Lower lobe of right lung (tissue), 2 donors: ENCODE results near the gene PYROXD2. TPM values are rescaled to one million over a fixed set of nuclear protein-coding genes. Genes with fewer than 3 reads are reported as not detected.

Experiments
- ATAC-seq, 2 donors: fragments of 200-7000 bp; cut with Tn5 transposase; one replicate each; pipeline ENCODE4 v1.9.1; 2020 to 2022; ENCODE audit warnings: mild to moderate bottlenecking in 2 of 2, moderate library complexity in 2 of 2
- DNase-seq: peaks from one replicate; pipeline ENCODE4 v3.0.0-alpha.2; 2020
- H3K27ac ChIP-seq: fragments of 200-600 bp; one replicate; pipeline ENCODE4 v1.8.0; 2022
- H3K27me3 ChIP-seq: fragments of 200-600 bp; one replicate; pipeline ENCODE4 v1.8.0; 2022; ENCODE audit warnings: low read depth
- H3K36me3 ChIP-seq: fragments of 200-600 bp; one replicate; pipeline ENCODE4 v1.8.0; 2022; ENCODE audit warnings: mild to moderate bottlenecking
- H3K4me1 ChIP-seq: fragments of 200-600 bp; one replicate; pipeline ENCODE4 v1.8.0; 2022
- H3K4me3 ChIP-seq: fragments of 200-600 bp; one replicate; pipeline ENCODE4 v1.8.0; 2022; ENCODE audit warnings: mild to moderate bottlenecking
- H3K9me3 ChIP-seq: fragments of 200-600 bp; one replicate; pipeline ENCODE4 v1.8.0; 2022
- CTCF ChIP-seq: fragments of 200-600 bp; IDR thresholded peaks from one replicate; pipeline ENCODE4 v1.8.0; 2022; ENCODE audit warnings: antibody characterized with exemption, mild to moderate bottlenecking
- intact Hi-C: fragments of 100-400 bp; cut with DNase I; formaldehyde crosslinking; loops from one replicate; pipeline ENCODE4 v1.11.0; 2022
- total RNA-seq: library from RNA; stranded (reverse); fragmentation: NEBNext Ultra II Directional; extraction: Animal tissue kit (Norgen Biotek cat#: 25700); gene quantifications from one replicate; pipeline ENCODE4 v1.2.1, GENCODE V29; 2021
- donor health status: DM: no; HTN: yes; CAD: no; lungs with severe emphysema.

The PYROXD2 gene
- total RNA-seq, 1 donor from 2014 or later, result 17.8 TPM

GRCh38 chr10:98450618-98451017 is 35.6 kb upstream of the PYROXD2 start:
- no peak for TF ChIP-seq CTCF
- no peaks in the 10 kb centered on the region for H3K9me3 ChIP-seq
- no peak overlapping the region for H3K27ac ChIP-seq
- intact Hi-C loops, result no loop called here
- H3K36me3 ChIP-seq, result no peaks in the 10 kb centered on the region
- H3K27me3 ChIP-seq, result no peaks in the 10 kb centered on the region
- H3K4me3 ChIP-seq, result no peak overlapping the region
- no peak for ATAC-seq
- DNase-seq, result no peak
- H3K4me1 ChIP-seq, result peaks cover 6% of the 10 kb centered on the region

- H3K36me3 ChIP-seq, result peaks cover 6% of the 10 kb centered on the region
- DNase-seq (no peak), ATAC-seq (no peak)
- no peak for TF ChIP-seq CTCF
- H3K27ac ChIP-seq, result no peak overlapping the region
- no peaks in the 10 kb centered on the region for H3K27me3 ChIP-seq
- intact Hi-C loops, result no loop called here
- peaks cover 19% of the 10 kb centered on the region for H3K4me1 ChIP-seq
- no peak overlapping the region for H3K4me3 ChIP-seq
- no peaks in the 10 kb centered on the region for H3K9me3 ChIP-seq
These were observed 34.3 kb upstream of the PYROXD2 start for GRCh38 chr10:98449287-98449686.

- TF ChIP-seq CTCF, result no peak
- Histone ChIP-seq H3K4me3 (peak within 1 kb of the TSS; percentile 73), H3K27me3 (no peaks in the 10 kb centered on the region), H3K36me3 (peaks cover 31% of the 10 kb centered on the region), H3K4me1 (peaks cover 20% of the 10 kb centered on the region), H3K27ac (peak within 1 kb of the TSS; percentile 86), H3K9me3 (no peaks in the 10 kb centered on the region)
- DNase-seq (peak; percentile 90), ATAC-seq (peak; percentile 97 to 98)
- intact Hi-C loops, result no loop called here
These were observed 31.8 kb upstream of the PYROXD2 start, which contains the start of gene HPS1 for GRCh38 chr10:98446661-98447221. HPS1 (minus strand) TSS chr10:98446935; CDS start chr10:98443240, 3,695 bp downstream.

GRCh38 chr10:98446151-98446660 is 31.2 kb upstream of the PYROXD2 start:
- H3K9me3 ChIP-seq, result no peaks in the 10 kb centered on the region
- ATAC-seq (peak; percentile 63 to 75), DNase-seq (peak; percentile 73)
- no peaks in the 10 kb centered on the region for H3K27me3 ChIP-seq
- peaks cover 20% of the 10 kb centered on the region for H3K4me1 ChIP-seq
- H3K36me3 ChIP-seq, result peaks cover 33% of the 10 kb centered on the region
- intact Hi-C loops, result no loop called here
- peak overlapping the region; percentile 86 for H3K27ac ChIP-seq
- peak overlapping the region; percentile 73 for H3K4me3 ChIP-seq
- TF ChIP-seq CTCF, result no peak

- Histone ChIP-seq H3K27me3 (no peaks in the 10 kb centered on the region), H3K9me3 (no peaks in the 10 kb centered on the region), H3K4me1 (peaks cover 20% of the 10 kb centered on the region), H3K4me3 (peak overlapping the region; percentile 73), H3K27ac (peak overlapping the region; percentile 86), H3K36me3 (peaks cover 33% of the 10 kb centered on the region)
- no peak for TF ChIP-seq CTCF
- DNase-seq (no peak), ATAC-seq (no peak)
- intact Hi-C loops, result no loop called here
These were observed 30.3 kb upstream of the PYROXD2 start for GRCh38 chr10:98445200-98445812.
